Prostate gland (tissue), 2 donors: ENCODE results near the gene PLEKHA3. TPM values are rescaled to one million over a fixed set of nuclear protein-coding genes. Genes with fewer than 3 reads are reported as not detected.
"Not testable (repeated sequence)": the region's sequence is repeated elsewhere in the genome, so short reads cannot be mapped to it uniquely, and the experiment has no call there.

Experiments
- DNase-seq: peaks from one replicate; pipeline ENCODE4 v3.0.0-alpha.2; 2019; ENCODE audit warnings: low spot score
- H3K27ac ChIP-seq, 2 donors: fragments of 200-600 bp; sonication (generic); 2 replicates each; pipeline ENCODE4 v1.5.1; 2017 to 2019
- H3K27me3 ChIP-seq: fragments of 200-600 bp; sonication (generic); replicated peaks from 2 replicates; pipeline ENCODE4 v1.5.1; 2019; ENCODE audit not compliant: insufficient read depth
- H3K36me3 ChIP-seq, 2 donors: fragments of 200-600 bp; sonication (generic); 1 replicate in 1 of 2; 2 replicates in 1 of 2; pipeline versions ENCODE4 v1.5.1 to v1.8.1; 2017 to 2019
- H3K4me1 ChIP-seq: fragments of 200-600 bp; sonication (generic); replicated peaks from 2 replicates; pipeline ENCODE4 v1.5.1; 2019
- H3K4me3 ChIP-seq, 2 donors: fragments of 200-600 bp; sonication (generic); 2 replicates each; pipeline ENCODE4 v1.5.1; 2017 to 2019
- H3K9me3 ChIP-seq: fragments of 200-600 bp; sonication (generic); 2 replicates; pipeline ENCODE4 v1.5.1; 2017
- CTCF ChIP-seq, 4 experiments: fragments of 200-600 bp in 2 of 4; fragments of 450-650 bp in 2 of 4; sonication (generic) in 2 of 4; IDR thresholded peaks; 1 replicate in 3 of 4; 2 replicates in 1 of 4; pipeline ENCODE4 v1.5.1; 2016 to 2019; ENCODE audit warnings: antibody characterized with exemption in 4 of 4, mild to moderate bottlenecking in 2 of 4, moderate library complexity in 2 of 4
- POLR2A ChIP-seq: fragments of 450-650 bp; IDR thresholded peaks from one replicate; pipeline ENCODE4 v1.6.1; 2016; ENCODE audit warnings: antibody characterized with exemption, mild to moderate bottlenecking
- POLR2AphosphoS5 ChIP-seq: sonication (generic); formaldehyde crosslinking; IDR thresholded peaks from one replicate; pipeline ENCODE4 v1.6.1; 2017; ENCODE audit warnings: antibody characterized with exemption
- WGBS: methylation state at CpG from one replicate; pipeline ENCODE4 v1.1.5; 2018; 5-methylcytosine and 5-hydroxymethylcytosine counted together
- intact Hi-C: fragments of 100-400 bp; cut with DNase I; formaldehyde crosslinking; loops from one replicate; pipeline ENCODE4 v1.14.2; 2022
- total RNA-seq, 2 donors: library from RNA; depleted of rRNA; stranded (reverse); fragments of >200 nt; gene quantifications; one replicate each; pipeline ENCODE4 v1.1.0, GENCODE V29; 2016

Gene PLEKHA3
- total RNA-seq, 2 donors from 2014 or later = 8.2 to 15.7 TPM

GRCh38 chr2:178517496-178517895 lies 37.2 kb downstream of the PLEKHA3 start:
- Histone ChIP-seq H3K27ac (no peak overlapping the region), H3K4me3 (no peak overlapping the region), H3K36me3 (no peaks in the 10 kb centered on the region), H3K4me1 (no peaks in the 10 kb centered on the region), H3K9me3 (no peaks in the 10 kb centered on the region), H3K27me3 (no peaks in the 10 kb centered on the region)
- DNase-seq = no peak
- intact Hi-C loops = no loop called here
- 77% methylated on average over 1 of the region's 1 CpG for WGBS
- TF ChIP-seq POLR2AphosphoS5 = no peak

GRCh38 chr2:178521304-178522150 lies 41.3 kb downstream of the PLEKHA3 start:
- H3K9me3 ChIP-seq = no peaks in the 10 kb centered on the region
- TF ChIP-seq POLR2A = no peak
- TF ChIP-seq CTCF (IDR thresholded peaks at IDR 0.05) = no peak
- TF ChIP-seq POLR2AphosphoS5 = no peak
- no peaks in the 10 kb centered on the region for H3K27me3 ChIP-seq
- no peaks in the 10 kb centered on the region for H3K36me3 ChIP-seq
- DNase-seq = no peak
- H3K27ac ChIP-seq = no peak overlapping the region
- no peak overlapping the region for H3K4me3 ChIP-seq
- WGBS = 94% methylated on average over 11 of the region's 11 CpGs
- intact Hi-C loops = no loop called here
- H3K4me1 ChIP-seq = no peaks in the 10 kb centered on the region

GRCh38 chr2:178522950-178523595 lies 42.8 kb downstream of the PLEKHA3 start:
- Histone ChIP-seq H3K27ac (peak overlapping the region; percentile 57 to 61), H3K36me3 (no peaks in the 10 kb centered on the region), H3K27me3 (no peaks in the 10 kb centered on the region), H3K4me3 (peak overlapping the region; percentile 40 to 47), H3K9me3 (no peaks in the 10 kb centered on the region), H3K4me1 (no peaks in the 10 kb centered on the region)
- peak; percentile 67 for DNase-seq
- peak in 3 of 4 experiments; percentile 45 to 79 (median 77) for TF ChIP-seq CTCF (IDR thresholded peaks at IDR 0.05)
- TF ChIP-seq POLR2AphosphoS5 = peak; percentile 80
- TF ChIP-seq POLR2A = peak; percentile 63
- intact Hi-C loops = no loop called here
- 25% methylated on average over 25 of the region's 25 CpGs for WGBS

- intact Hi-C loops = no loop called here
- Histone ChIP-seq H3K9me3 (no peaks in the 10 kb centered on the region), H3K36me3 (no peaks in the 10 kb centered on the region), H3K27me3 (no peaks in the 10 kb centered on the region), H3K27ac (peak overlapping the region; percentile 57 to 61), H3K4me1 (no peaks in the 10 kb centered on the region), H3K4me3 (peak overlapping the region; percentile 40 to 47)
- no peak for TF ChIP-seq POLR2A
- TF ChIP-seq CTCF (IDR thresholded peaks at IDR 0.05) = no peak
- TF ChIP-seq POLR2AphosphoS5 = no peak
- WGBS = 64% methylated on average over 8 of the region's 8 CpGs
- DNase-seq = no peak
These were observed 43.4 kb downstream of the PLEKHA3 start for GRCh38 chr2:178523596-178524134.

- H3K4me1 ChIP-seq, H3K4me3 ChIP-seq, intact Hi-C loops, H3K27me3 ChIP-seq, DNase-seq, H3K27ac ChIP-seq, H3K9me3 ChIP-seq, H3K36me3 ChIP-seq: not testable (repeated sequence)
- WGBS = 96% methylated on average over 5 of the region's 5 CpGs
These were observed 44.8 kb downstream of the PLEKHA3 start for GRCh38 chr2:178525010-178525409.

GRCh38 chr2:178525460-178525859 lies 45.2 kb downstream of the PLEKHA3 start:
- intact Hi-C loops, DNase-seq, H3K4me1 ChIP-seq, H3K36me3 ChIP-seq, H3K27ac ChIP-seq, H3K9me3 ChIP-seq, H3K27me3 ChIP-seq, H3K4me3 ChIP-seq: not testable (repeated sequence)
- WGBS = 76% methylated on average over 1 of the region's 1 CpG
